OCI-LY7 (cell line): ENCODE data around the gene MANBA.
"Not testable (repeated sequence)": the region's sequence is repeated elsewhere in the genome, so short reads cannot be mapped to it uniquely, and the experiment has no call there.

ENCODE experiments used
- EZH2phosphoT487 ChIP-seq: fragments of 200-600 bp; sonication (generic); IDR thresholded peaks from 2 replicates; pipeline ENCODE4 v1.6.1; 2018; ENCODE audit warnings: low read depth, borderline replicate concordance, mild to moderate bottlenecking, mixed run types, antibody characterized with exemption, low read length, moderate library complexity, mixed read lengths
- TF ChIP-seq, protein P1 (sequence below): fragments of 200-600 bp; sonication (generic); conservative IDR thresholded peaks from 2 replicates; pipeline ENCODE4 v1.5.1; 2014; ENCODE audit warnings: mild to moderate bottlenecking, antibody characterized with exemption, low read length, moderate library complexity, mixed read lengths

DNA sequence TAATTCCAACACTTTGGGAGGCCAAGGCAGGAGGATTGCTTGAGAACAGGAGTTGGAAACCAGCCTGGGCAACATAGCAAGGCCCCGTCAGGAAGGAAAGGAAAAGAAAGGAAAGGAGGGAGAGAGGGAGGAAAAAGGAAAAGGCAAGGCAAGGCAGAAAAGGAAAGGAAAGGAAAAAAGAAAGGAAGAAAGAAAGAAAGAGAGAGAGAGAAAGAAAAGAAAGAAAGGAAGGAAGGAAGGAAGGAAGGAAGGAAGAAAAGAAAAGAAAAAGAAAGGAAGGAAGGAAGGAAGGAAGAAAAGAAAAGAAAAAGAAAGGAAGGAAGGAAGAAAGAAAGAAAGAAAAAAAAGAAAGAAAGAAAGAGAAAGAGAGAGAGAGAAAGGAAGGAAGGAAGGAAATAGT lies 51.7 kb downstream of the MANBA start:
- TF ChIP-seq, protein P1, sequence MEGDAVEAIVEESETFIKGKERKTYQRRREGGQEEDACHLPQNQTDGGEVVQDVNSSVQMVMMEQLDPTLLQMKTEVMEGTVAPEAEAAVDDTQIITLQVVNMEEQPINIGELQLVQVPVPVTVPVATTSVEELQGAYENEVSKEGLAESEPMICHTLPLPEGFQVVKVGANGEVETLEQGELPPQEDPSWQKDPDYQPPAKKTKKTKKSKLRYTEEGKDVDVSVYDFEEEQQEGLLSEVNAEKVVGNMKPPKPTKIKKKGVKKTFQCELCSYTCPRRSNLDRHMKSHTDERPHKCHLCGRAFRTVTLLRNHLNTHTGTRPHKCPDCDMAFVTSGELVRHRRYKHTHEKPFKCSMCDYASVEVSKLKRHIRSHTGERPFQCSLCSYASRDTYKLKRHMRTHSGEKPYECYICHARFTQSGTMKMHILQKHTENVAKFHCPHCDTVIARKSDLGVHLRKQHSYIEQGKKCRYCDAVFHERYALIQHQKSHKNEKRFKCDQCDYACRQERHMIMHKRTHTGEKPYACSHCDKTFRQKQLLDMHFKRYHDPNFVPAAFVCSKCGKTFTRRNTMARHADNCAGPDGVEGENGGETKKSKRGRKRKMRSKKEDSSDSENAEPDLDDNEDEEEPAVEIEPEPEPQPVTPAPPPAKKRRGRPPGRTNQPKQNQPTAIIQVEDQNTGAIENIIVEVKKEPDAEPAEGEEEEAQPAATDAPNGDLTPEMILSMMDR = not testable (repeated sequence)
- TF ChIP-seq EZH2phosphoT487 = not testable (repeated sequence)
